HepG2 (cell line): ENCODE measurements around the gene RASGRF1. TPM values are rescaled to one million over a fixed set of nuclear protein-coding genes. Genes with fewer than 3 reads are reported as not detected.
A peak's percentile ranks its signal among the peaks of the same experiment; 100 is the strongest.

Experiments
- ETV5 ChIP-seq: IDR thresholded peaks from 2 replicates; pipeline ENCODE4 v1.6.1; 2018; ENCODE audit warnings: missing biosample characterization, missing genetic modification reagents, inconsistent platforms, borderline replicate concordance
- HHEX ChIP-seq: IDR thresholded peaks from 2 replicates; pipeline ENCODE4 v1.6.1; 2016; ENCODE audit warnings: control low read depth
- JDP2 ChIP-seq: sonication (generic); formaldehyde crosslinking; IDR thresholded peaks from 2 replicates; pipeline ENCODE4 v1.8.1; 2022; ENCODE audit warnings: missing genetic modification reagents, borderline replicate concordance
- KAT2B ChIP-seq: fragments of 150-350 bp; IDR thresholded peaks from 2 replicates; pipeline ENCODE4 v1.6.1; 2014; ENCODE audit warnings: low read depth, low read length, borderline replicate concordance
- LRRFIP1 ChIP-seq: sonication (generic); formaldehyde crosslinking; conservative IDR thresholded peaks from 2 replicates; pipeline ENCODE4 v1.4.0; 2020; ENCODE audit warnings: missing genetic modification reagents
- MED1 ChIP-seq: sonication (generic); formaldehyde crosslinking; IDR thresholded peaks from 2 replicates; pipeline ENCODE4 v1.4.0; 2020; ENCODE audit warnings: missing genetic modification reagents
- NFYC ChIP-seq: IDR thresholded peaks from 2 replicates; pipeline ENCODE4 v1.6.1; 2016; ENCODE audit warnings: missing genetic modification reagents, missing compliant biosample characterization
- ZBTB26 ChIP-seq: IDR thresholded peaks from 2 replicates; pipeline ENCODE4 v1.6.1; 2016; ENCODE audit warnings: missing compliant biosample characterization, missing genetic modification reagents, borderline replicate concordance
- ZEB1 ChIP-seq: IDR thresholded peaks from 2 replicates; pipeline ENCODE4 v1.6.1; 2012; ENCODE audit warnings: mild to moderate bottlenecking, low read depth, inconsistent platforms; ENCODE audit not compliant: insufficient replicate concordance
- ZFP36 ChIP-seq: fragments of 150-350 bp; IDR thresholded peaks from 2 replicates; pipeline ENCODE4 v1.6.1; 2018; ENCODE audit warnings: borderline replicate concordance, low read length, low read depth; ENCODE audit not compliant: partially characterized antibody
- ZKSCAN5 ChIP-seq: sonication (generic); formaldehyde crosslinking; IDR thresholded peaks from 2 replicates; pipeline ENCODE4 v1.5.1; 2020; ENCODE audit warnings: mild to moderate bottlenecking, missing genetic modification reagents
- ZNF329 ChIP-seq: sonication (generic); formaldehyde crosslinking; IDR thresholded peaks from 2 replicates; pipeline ENCODE4 v1.9.0; 2021; ENCODE audit warnings: low read depth, mild to moderate bottlenecking, missing genetic modification reagents
- ZNF383 ChIP-seq: sonication (generic); formaldehyde crosslinking; IDR thresholded peaks from 2 replicates; pipeline ENCODE4 v1.4.0; 2020; ENCODE audit warnings: missing genetic modification reagents, mild to moderate bottlenecking, borderline replicate concordance
- ZNF724P ChIP-seq: sonication (generic); formaldehyde crosslinking; IDR thresholded peaks from 2 replicates; pipeline ENCODE4 v1.8.0; 2022; ENCODE audit warnings: missing genetic modification reagents, borderline replicate concordance
- ZNF816 ChIP-seq: sonication (generic); formaldehyde crosslinking; IDR thresholded peaks from 2 replicates; pipeline ENCODE4 v1.8.0; 2022; ENCODE audit warnings: missing genetic modification reagents, mild to moderate bottlenecking, borderline replicate concordance
- ZSCAN5A ChIP-seq: sonication (generic); formaldehyde crosslinking; IDR thresholded peaks from 2 replicates; pipeline ENCODE4 v1.8.0; 2022; ENCODE audit warnings: mild to moderate bottlenecking, missing genetic modification reagents, borderline replicate concordance
- polyA plus RNA-seq, 8 experiments: library from polyadenylated mRNA; depleted of rRNA in 3 of 8; stranded (reverse) in 7 of 8; unstranded in 1 of 8; fragments of >200 nt; fragmentation: Illumina TruSeq in 4 of 8; extraction: Trizol in 4 of 8; gene quantifications; 2 replicates each; pipeline versions ENCODE4 v1.2.1 to v1.2.3, GENCODE V29; 2011 to 2016; ENCODE audit warnings: low read depth in 4 of 8, missing spikeins in 1 of 8, mixed read lengths in 1 of 8; ENCODE audit not compliant: insufficient read depth in 1 of 8
- total RNA-seq, 5 experiments: library from RNA; depleted of rRNA; stranded (reverse); fragments of >200 nt; fragmentation: Illumina TruSeq; extraction: Trizol; gene quantifications; 2 replicates each; pipeline ENCODE4 v1.2.3, GENCODE V29; 2016; ENCODE audit warnings: low read depth in 1 of 5
- TF ChIP-seq, protein P1 (sequence below): sonication (generic); formaldehyde crosslinking; IDR thresholded peaks from 2 replicates; pipeline ENCODE4 v1.4.0; 2020; ENCODE audit warnings: missing genetic modification reagents
- TF ChIP-seq, protein P2 (sequence below): sonication (generic); formaldehyde crosslinking; IDR thresholded peaks from 2 replicates; pipeline ENCODE4 v1.4.0; 2020; ENCODE audit warnings: mild to moderate bottlenecking, missing genetic modification reagents, borderline replicate concordance

RASGRF1 gene
- total and polyA plus RNA-seq, 2 of the 13 experiments (the other 11 are each of a cell fraction or from before 2014, with no cell fraction given): 0.55 to 3.0 TPM

DNA sequence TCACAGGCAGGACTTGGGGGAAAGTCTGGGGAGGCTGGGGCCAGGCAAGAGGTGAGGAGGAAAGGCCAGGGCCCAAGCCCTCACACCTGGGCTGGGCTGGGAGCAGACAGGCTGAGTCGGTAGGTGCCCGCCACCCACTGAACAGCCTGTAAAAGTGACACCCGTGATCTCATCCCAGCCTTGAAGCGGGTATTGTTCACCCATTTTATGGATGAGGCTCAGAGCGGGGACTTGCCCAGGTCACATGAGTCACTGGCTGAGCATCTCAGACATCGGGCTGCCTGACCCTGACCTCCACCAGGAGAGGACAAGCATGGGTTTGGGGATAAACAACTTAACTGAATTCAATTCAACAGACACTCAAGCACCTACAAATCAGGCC, 93.7 kb downstream of the RASGRF1 start (continued):
- TF ChIP-seq ZSCAN5A: no peak
- no peak for TF ChIP-seq ZNF329 (CRISPR knock-in tag)
- peak; percentile 81; the same call in 1 of the 2 replicates for TF ChIP-seq ETV5
- no peak for TF ChIP-seq ZNF816 (CRISPR knock-in tag)
- peak; percentile 93 for TF ChIP-seq MED1
- no peak for TF ChIP-seq LRRFIP1 (CRISPR knock-in tag)
- no peak for TF ChIP-seq ZKSCAN5 (CRISPR knock-in tag)
- TF ChIP-seq ZNF383 (CRISPR knock-in tag): no peak
- no peak for TF ChIP-seq HHEX (CRISPR knock-in tag)
- TF ChIP-seq NFYC (CRISPR knock-in tag): 0 out of 2 replicates have a peak, but pooled peaks have one; percentile 13
- TF ChIP-seq ZEB1: no peak
- TF ChIP-seq, protein P1, sequence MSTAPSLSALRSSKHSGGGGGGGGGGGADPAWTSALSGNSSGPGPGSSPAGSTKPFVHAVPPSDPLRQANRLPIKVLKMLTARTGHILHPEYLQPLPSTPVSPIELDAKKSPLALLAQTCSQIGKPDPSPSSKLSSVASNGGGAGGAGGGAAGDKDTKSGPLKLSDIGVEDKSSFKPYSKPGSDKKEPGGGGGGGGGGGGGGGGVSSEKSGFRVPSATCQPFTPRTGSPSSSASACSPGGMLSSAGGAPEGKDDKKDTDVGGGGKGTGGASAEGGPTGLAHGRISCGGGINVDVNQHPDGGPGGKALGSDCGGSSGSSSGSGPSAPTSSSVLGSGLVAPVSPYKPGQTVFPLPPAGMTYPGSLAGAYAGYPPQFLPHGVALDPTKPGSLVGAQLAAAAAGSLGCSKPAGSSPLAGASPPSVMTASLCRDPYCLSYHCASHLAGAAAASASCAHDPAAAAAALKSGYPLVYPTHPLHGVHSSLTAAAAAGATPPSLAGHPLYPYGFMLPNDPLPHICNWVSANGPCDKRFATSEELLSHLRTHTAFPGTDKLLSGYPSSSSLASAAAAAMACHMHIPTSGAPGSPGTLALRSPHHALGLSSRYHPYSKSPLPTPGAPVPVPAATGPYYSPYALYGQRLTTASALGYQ (CRISPR knock-in tag): no peak; the same call in 1 of the 2 replicates
- TF ChIP-seq JDP2 (CRISPR knock-in tag): no peak
- no peak for TF ChIP-seq KAT2B
- peak; percentile 74; the same call in 1 of the 2 replicates for TF ChIP-seq ZBTB26 (CRISPR knock-in tag)
- no peak for TF ChIP-seq ZNF724P (CRISPR knock-in tag)
- TF ChIP-seq, protein P2, sequence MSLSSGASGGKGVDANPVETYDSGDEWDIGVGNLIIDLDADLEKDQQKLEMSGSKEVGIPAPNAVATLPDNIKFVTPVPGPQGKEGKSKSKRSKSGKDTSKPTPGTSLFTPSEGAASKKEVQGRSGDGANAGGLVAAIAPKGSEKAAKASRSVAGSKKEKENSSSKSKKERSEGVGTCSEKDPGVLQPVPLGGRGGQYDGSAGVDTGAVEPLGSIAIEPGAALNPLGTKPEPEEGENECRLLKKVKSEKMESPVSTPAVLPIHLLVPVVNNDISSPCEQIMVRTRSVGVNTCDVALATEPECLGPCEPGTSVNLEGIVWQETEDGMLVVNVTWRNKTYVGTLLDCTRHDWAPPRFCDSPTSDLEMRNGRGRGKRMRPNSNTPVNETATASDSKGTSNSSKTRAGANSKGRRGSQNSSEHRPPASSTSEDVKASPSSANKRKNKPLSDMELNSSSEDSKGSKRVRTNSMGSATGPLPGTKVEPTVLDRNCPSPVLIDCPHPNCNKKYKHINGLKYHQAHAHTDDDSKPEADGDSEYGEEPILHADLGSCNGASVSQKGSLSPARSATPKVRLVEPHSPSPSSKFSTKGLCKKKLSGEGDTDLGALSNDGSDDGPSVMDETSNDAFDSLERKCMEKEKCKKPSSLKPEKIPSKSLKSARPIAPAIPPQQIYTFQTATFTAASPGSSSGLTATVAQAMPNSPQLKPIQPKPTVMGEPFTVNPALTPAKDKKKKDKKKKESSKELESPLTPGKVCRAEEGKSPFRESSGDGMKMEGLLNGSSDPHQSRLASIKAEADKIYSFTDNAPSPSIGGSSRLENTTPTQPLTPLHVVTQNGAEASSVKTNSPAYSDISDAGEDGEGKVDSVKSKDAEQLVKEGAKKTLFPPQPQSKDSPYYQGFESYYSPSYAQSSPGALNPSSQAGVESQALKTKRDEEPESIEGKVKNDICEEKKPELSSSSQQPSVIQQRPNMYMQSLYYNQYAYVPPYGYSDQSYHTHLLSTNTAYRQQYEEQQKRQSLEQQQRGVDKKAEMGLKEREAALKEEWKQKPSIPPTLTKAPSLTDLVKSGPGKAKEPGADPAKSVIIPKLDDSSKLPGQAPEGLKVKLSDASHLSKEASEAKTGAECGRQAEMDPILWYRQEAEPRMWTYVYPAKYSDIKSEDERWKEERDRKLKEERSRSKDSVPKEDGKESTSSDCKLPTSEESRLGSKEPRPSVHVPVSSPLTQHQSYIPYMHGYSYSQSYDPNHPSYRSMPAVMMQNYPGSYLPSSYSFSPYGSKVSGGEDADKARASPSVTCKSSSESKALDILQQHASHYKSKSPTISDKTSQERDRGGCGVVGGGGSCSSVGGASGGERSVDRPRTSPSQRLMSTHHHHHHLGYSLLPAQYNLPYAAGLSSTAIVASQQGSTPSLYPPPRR (CRISPR knock-in tag): peak; percentile 52; the same call in 1 of the 2 replicates
- TF ChIP-seq ZFP36: no peak
